Upper lobe of left lung (tissue), 4 donors: ENCODE results near the gene PRKAR1B.

Source experiments
- CTCF ChIP-seq, 6 experiments: fragments of 450-650 bp in 4 of 6; fragments of 200-600 bp in 2 of 6; sonication (generic) in 2 of 6; IDR thresholded peaks; one replicate each; pipeline ENCODE4 v1.5.1; 2016 to 2019; ENCODE audit warnings: antibody characterized with exemption in 6 of 6
- POLR2A ChIP-seq, 4 donors: fragments of 450-650 bp; IDR thresholded peaks; one replicate each; pipeline ENCODE4 v1.5.1; 2016 to 2017; ENCODE audit warnings: antibody characterized with exemption in 4 of 4, mild to moderate bottlenecking in 2 of 4
- POLR2AphosphoS5 ChIP-seq, 2 donors: sonication (generic); formaldehyde crosslinking; IDR thresholded peaks; one replicate each; pipeline ENCODE4 v1.5.1; 2017; ENCODE audit warnings: antibody characterized with exemption in 2 of 2

- TF ChIP-seq CTCF (IDR thresholded peaks at IDR 0.05) (no peak), POLR2AphosphoS5 (IDR thresholded peaks at IDR 0.05) (no peak), POLR2A (IDR thresholded peaks at IDR 0.05) (no peak)
Measured at GRCh38 chr7:613442-614140, 113.5 kb downstream of the PRKAR1B start.
